Gastrocnemius medialis (tissue), 4 donors: ENCODE data around the gene AQP5.

ENCODE experiments used
- CTCF ChIP-seq, 5 experiments: fragments of 450-650 bp in 3 of 5; fragments of 200-600 bp in 2 of 5; sonication (generic) in 2 of 5; IDR thresholded peaks in 4 of 5; conservative IDR thresholded peaks in 1 of 5; 1 replicate in 4 of 5; 2 replicates in 1 of 5; pipeline ENCODE4 v1.5.1; 2016 to 2019; ENCODE audit warnings: antibody characterized with exemption in 5 of 5, mild to moderate bottlenecking in 3 of 5, moderate library complexity in 3 of 5
- POLR2A ChIP-seq, 2 donors: fragments of 450-650 bp; IDR thresholded peaks; one replicate each; pipeline ENCODE4 v1.6.1; 2017; ENCODE audit warnings: antibody characterized with exemption in 2 of 2, mild to moderate bottlenecking in 2 of 2, moderate library complexity in 2 of 2

DNA sequence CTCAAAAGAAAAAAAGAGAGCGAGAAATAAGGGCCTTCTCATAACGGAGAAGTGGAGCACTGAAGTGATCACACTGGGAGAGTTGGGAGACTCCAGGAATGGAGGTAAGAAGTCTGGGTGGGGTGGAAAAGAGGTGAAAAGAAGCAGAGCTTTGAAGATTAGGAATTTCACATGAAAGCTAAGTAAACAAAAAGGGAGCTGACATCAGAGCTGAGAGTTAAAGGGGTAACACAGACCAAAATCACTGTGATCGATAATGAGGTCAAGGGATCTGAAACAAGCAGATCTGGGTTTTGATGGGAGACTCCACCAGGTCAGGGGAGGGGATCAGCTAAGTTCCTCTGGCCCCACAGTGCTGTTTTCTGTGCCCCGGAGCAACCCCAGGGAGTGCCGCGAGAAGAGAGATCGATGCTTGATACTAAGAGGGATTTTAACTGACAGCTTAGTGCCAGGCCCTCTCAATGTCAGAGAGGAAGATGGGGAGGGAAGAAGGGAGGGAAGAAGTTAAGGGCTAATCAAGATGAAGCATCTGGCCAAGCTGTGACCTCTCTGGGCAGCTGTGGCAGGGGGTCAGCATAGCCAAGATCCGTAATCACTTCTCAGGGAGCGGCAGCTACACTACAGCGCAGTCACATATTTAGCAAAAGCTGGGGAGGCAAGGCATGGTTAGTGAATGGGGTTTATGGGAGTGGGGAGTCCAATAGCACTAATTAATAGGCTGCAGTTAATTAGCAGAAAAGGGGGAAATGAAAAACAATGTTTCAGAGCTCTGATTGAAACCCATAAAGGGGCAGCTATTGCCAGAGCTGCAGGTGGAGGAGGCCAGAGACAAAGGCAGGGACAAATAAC lies 19.1 kb downstream of the AQP5 start:
- TF ChIP-seq CTCF (IDR thresholded peaks at IDR 0.05 in 4 of 5, conservative IDR thresholded peaks at IDR 0.05 in 1 of 5) (no peak), POLR2A (IDR thresholded peaks at IDR 0.05) (no peak)
